Dedifferentiated amniotic fluid mesenchymal stem cell (primary cell): ENCODE results near the gene PDE4D.

Experiments
- DNase-seq: peaks from one replicate; pipeline ENCODE4 v3.0.0-alpha.2; 2016; ENCODE audit errors: extremely low spot score

PDE4D gene

GRCh38 chr5:59548807-59549357 is 344.6 kb downstream of the PDE4D start:
- DNase-seq, result no peak

- DNase-seq, result no peak
Measured at GRCh38 chr5:59547731-59548130, 345.8 kb downstream of the PDE4D start.

DNA sequence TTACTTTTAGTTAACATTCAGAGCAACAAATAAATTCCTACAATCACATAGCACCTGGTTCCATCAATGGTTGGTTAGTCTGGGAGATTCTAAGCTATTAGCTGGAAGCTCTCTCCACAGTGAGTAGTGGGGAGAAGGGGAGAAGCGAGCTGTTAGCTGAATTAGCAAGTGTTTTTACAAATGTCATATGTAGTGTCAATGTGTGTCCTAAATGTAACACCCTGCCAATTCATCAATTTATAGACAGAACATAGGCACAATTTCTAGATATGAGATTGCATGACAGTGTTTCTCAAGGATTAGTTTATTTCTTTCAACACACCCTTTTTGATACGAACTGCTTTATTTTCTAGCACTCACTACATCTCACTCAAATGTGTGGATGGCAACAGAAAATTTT is 349.0 kb downstream of the PDE4D start:
- DNase-seq, result no peak

- no peak for DNase-seq
Measured at GRCh38 chr5:59543821-59544442, 349.6 kb downstream of the PDE4D start.

GRCh38 chr5:59542851-59543820 is 350.4 kb downstream of the PDE4D start:
- no peak for DNase-seq

DNA sequence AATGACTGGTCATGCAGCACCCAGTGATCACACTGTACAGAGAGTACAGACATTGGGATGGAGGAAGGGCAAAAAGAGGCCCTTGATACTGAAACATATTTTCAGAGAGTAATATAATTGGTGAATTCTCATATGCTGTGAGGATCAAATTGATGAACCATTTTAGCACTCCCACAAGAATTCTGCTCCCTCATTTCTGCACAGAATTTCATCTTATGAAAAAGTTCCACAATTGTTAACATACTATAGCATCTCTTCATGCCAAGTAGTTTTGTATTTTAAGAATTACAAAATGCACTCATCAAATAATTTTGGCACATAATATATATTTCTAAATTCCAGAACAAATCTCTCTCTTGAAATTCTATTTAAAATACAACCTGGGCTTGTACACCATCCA is 351.2 kb downstream of the PDE4D start:
- DNase-seq, result no peak

- DNase-seq, result no peak
Measured at GRCh38 chr5:59540366-59540765, 353.2 kb downstream of the PDE4D start.

GRCh38 chr5:59538750-59539121 is 354.8 kb downstream of the PDE4D start:
- DNase-seq, result no peak

DNA sequence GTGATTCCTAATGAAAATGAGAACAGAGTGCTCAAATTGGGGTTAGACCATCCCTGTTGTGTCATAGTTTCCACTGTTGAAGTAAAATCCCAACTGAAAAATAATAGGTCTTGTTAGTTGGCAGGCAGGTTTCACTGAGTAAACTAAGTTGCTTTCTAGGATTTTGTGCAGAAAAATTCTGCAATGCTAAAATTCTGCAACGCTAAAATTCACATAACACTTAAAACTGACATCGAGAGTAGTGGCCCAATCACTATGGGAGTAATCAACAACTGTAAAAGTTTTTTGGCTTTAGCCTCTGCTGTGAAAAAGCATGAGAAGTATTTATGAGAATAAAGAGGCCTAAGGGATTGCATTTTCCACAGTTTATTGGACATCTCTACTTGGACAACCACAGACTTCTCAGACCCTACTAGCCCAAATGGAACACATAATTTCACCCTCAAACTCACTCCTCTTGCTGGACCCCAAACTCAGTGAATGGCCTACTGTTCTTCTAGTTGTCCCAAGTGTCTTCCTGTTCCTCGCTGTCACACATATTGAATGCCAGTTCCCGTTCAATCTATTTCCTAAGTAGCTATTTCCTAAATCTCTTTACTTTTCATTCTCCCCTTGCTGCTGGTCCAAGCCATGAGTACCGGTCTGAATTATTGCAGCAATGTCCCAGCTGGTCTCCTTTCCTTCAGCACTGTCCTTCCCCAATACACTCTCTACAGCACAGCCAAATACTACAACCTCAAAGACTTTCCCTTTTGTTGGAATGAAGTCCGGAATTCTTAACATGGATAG is 355.4 kb downstream of the PDE4D start:
- no peak for DNase-seq

- DNase-seq, result no peak
Measured at GRCh38 chr5:59536875-59537274, 356.7 kb downstream of the PDE4D start.

DNA sequence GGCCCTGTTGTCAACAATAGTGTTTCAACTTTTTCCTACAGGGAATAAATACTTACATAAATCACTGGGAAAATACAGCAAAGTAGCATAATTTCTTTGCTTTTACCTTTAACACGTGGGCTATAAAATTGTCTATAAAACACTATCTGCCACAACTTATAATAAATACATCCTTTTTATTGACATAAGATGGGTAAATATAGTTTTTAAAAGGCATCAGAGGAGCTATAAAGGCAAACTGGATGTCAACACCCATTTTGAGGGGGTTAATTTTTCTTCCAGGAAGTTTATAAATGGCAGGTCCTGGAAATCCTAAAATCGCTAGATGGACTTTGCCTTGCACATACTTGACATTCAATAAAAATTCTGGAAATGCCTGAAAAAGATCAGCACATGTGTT is 358.0 kb downstream of the PDE4D start:
- DNase-seq, result no peak

GRCh38 chr5:59533730-59534108 is 359.8 kb downstream of the PDE4D start:
- DNase-seq, result no peak

DNA sequence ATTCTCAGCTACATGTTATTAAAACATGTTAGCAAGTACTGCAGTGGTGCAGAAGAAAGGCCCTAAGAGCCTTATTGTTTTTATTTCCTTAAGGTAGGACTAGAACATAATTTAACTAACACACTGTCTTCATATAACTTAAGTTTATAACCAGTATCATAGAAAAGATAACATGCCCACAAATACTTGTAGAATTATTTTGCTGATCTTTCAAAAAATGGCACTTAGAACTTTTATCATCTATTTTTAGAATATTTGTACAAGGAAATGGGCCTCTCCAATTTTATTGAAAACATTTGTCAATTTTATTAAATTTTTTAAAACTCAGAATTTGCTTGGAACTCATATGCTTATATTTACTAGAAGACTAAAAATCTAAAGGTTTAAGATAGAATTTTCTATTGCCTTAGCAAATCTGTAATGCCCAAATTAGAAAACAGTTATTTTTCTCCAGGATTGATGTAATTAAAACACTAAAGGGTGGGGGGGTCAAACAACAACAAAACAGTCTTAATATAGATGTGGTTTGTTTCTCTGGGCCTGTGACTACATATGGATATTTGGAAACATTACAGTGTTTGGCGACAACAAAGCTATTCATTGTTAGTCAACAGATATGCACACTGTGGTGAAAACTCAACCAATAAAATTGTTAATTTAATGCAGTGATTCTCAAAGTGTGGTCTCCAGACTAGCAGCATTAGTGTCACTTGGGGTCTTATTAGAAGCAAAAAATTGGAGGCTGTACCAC is 360.4 kb downstream of the PDE4D start:
- DNase-seq, result no peak

DNA sequence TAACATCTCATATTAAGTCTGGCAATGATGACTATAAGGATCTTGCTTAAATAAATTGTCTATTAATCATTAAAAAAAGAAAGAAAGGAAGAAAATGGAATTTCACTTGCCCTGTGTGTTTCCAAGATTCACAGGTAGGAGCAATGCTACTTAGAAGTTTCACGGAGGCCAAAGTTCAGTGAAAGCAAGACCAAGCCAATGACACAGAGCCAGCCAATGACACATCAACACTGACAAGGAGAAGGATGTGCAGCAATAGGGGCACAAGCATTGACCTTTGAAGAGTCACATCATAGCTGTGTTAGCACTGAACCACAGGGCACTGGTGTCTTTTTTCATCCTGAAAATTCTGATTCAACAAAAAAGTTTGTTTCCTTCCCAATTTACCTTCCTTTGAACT is 364.3 kb downstream of the PDE4D start:
- DNase-seq, result no peak

DNA sequence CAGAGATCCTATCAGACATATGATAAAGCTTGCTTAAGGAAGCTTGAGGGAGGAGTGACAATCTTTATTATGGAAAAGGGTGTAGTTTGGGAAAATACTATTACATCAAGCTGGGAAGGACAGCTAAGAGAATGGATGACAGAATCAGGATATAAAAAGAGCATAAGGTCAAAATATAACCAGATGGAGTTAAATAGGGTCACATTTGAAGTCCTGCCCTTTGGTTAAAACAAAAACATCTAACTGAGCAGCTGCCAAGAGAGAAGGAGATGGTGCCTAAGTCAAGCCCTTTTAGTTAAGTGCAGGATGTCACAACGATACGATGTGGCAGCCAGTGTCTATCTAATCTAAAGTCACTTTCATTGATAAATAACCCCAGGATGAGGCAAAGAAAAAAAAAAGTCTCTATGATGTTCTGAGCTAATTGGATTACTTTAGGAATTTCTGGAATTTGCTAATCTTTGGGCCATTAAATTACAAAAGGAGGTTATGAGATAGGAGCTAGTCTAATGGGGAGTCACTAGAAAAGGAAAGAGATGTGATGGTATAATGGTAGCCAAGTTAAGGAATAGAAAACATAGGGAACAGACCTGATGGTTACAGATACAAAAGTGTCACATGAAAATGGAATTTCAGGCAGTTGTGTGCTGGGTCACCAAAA is 365.2 kb downstream of the PDE4D start:
- no peak for DNase-seq

- DNase-seq, result peak; percentile 20
Measured at GRCh38 chr5:59525957-59526356, 367.6 kb downstream of the PDE4D start.

GRCh38 chr5:59525311-59525710 is 368.2 kb downstream of the PDE4D start:
- no peak for DNase-seq

- DNase-seq, result no peak
Measured at GRCh38 chr5:59522201-59522831, 371.2 kb downstream of the PDE4D start.

DNA sequence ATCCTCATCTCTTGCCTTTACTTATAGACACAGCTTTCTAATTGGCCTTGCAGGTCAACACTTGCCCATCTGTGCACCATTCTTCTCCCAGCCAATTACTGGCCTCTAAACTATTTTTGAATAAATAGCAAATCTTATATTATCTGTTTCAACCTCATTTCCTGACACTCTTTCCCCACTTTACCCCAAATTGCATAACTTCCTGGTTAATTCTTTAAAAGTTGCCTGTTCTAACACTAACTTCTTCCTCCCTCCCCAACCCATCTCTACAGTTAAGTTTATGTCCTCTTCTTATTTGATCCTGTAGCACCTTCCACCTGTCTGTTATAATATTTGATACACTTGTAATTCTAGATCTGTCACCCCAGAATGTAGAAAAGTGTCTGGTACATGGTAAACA is 372.1 kb downstream of the PDE4D start:
- no peak for DNase-seq

- no peak for DNase-seq
Measured at GRCh38 chr5:59519338-59519737, 374.2 kb downstream of the PDE4D start.
